K562 (cell line): ENCODE measurements around the gene TTC21A. TPM values are rescaled to one million over a fixed set of nuclear protein-coding genes. Genes with fewer than 3 reads are reported as not detected.

Experiments used
- ARID4B ChIP-seq: sonication (generic); formaldehyde crosslinking; IDR thresholded peaks from 2 replicates; pipeline ENCODE4 v1.8.0; 2022; ENCODE audit warnings: mild to moderate bottlenecking, missing genetic modification reagents
- BRCA1 ChIP-seq, 2 experiments: fragments of 450-650 bp in 1 of 2; sonication (generic) in 1 of 2; formaldehyde crosslinking in 1 of 2; IDR thresholded peaks; 2 replicates each; pipeline versions ENCODE4 v1.5.0 to v1.6.1; 2017 to 2020; ENCODE audit warnings: mild to moderate bottlenecking in 1 of 2, missing genetic modification reagents in 1 of 2
- CCNT2 ChIP-seq: IDR thresholded peaks from 2 replicates; pipeline ENCODE4 v1.6.1; 2011; ENCODE audit warnings: borderline replicate concordance, low read depth, mild to moderate bottlenecking, moderate library complexity, mixed read lengths, low read length; ENCODE audit not compliant: insufficient read length; ENCODE audit errors: extremely low read depth
- CREB3 ChIP-seq: fragments of 450-650 bp; conservative IDR thresholded peaks from 2 replicates; pipeline ENCODE4 v1.6.1; 2016; ENCODE audit warnings: missing genetic modification characterization, low read depth, mild to moderate bottlenecking, missing compliant biosample characterization, moderate library complexity
- EGR1 ChIP-seq: fragments of 450-650 bp; conservative IDR thresholded peaks from 2 replicates; pipeline ENCODE4 v1.6.1; 2017; ENCODE audit warnings: mild to moderate bottlenecking
- FOXK1 ChIP-seq: sonication (generic); formaldehyde crosslinking; IDR thresholded peaks from 2 replicates; pipeline ENCODE4 v1.8.0; 2022; ENCODE audit warnings: missing genetic modification reagents, mild to moderate bottlenecking, borderline replicate concordance
- HMG20A ChIP-seq: fragments of 450-650 bp; formaldehyde crosslinking; conservative IDR thresholded peaks from 2 replicates; pipeline ENCODE4 v1.4.0; 2020; ENCODE audit warnings: mild to moderate bottlenecking, mixed read lengths
- NFXL1 ChIP-seq: fragments of 450-650 bp; formaldehyde crosslinking; IDR thresholded peaks from 2 replicates; pipeline ENCODE4 v1.4.0; 2021; ENCODE audit warnings: mild to moderate bottlenecking
- SAFB2 ChIP-seq: fragments of 200-400 bp; formaldehyde crosslinking; IDR thresholded peaks from 2 replicates; pipeline ENCODE4 v1.6.1; 2018; ENCODE audit warnings: borderline replicate concordance, low read length, low read depth, moderate library complexity; ENCODE audit not compliant: severe bottlenecking
- TEAD4 ChIP-seq, 2 experiments: sonication (generic) in 1 of 2; formaldehyde crosslinking in 1 of 2; IDR thresholded peaks; 2 replicates each; pipeline versions ENCODE4 v1.6.1 to v1.8.0; 2012 to 2022; ENCODE audit warnings: borderline replicate concordance in 1 of 2, inconsistent platforms in 1 of 2, low read length in 1 of 2, mild to moderate bottlenecking in 1 of 2, missing genetic modification reagents in 1 of 2
- TRIM25 ChIP-seq: fragments of 450-650 bp; IDR thresholded peaks from 2 replicates; pipeline ENCODE4 v1.7.0; 2016; ENCODE audit warnings: borderline replicate concordance
- ZBTB11 ChIP-seq, 3 experiments: fragments of 200-800 bp in 1 of 3; fragments of 250-450 bp in 1 of 3; fragments of 450-650 bp in 1 of 3; sonication (Bioruptor Pico) in 1 of 3; sonication (Bioruptor generic) in 1 of 3; formaldehyde crosslinking in 1 of 3; IDR thresholded peaks; 2 replicates each; pipeline versions ENCODE4 v1.6.1 to v1.8.0; 2016 to 2022; ENCODE audit warnings: mild to moderate bottlenecking in 2 of 3, missing genetic modification characterization in 2 of 3, missing compliant biosample characterization in 1 of 3, moderate library complexity in 1 of 3
- ZFP30 ChIP-seq: fragments of 250-450 bp; sonication (Bioruptor Pico); IDR thresholded peaks from 2 replicates; pipeline ENCODE4 v1.8.0; 2022; ENCODE audit warnings: moderate library complexity, mild to moderate bottlenecking, inconsistent platforms, borderline replicate concordance
- polyA plus RNA-seq, 8 experiments: library from polyadenylated mRNA; depleted of rRNA in 4 of 8; stranded (reverse) in 5 of 8; unstranded in 3 of 8; fragments of >200 nt; fragmentation: Nextera tagmentation in 2 of 8; fragmentation: Illumina TruSeq in 1 of 8; extraction: Ambion mirVana in 2 of 8; extraction: Trizol in 1 of 8; gene quantifications; 2 replicates each; pipeline versions ENCODE4 v1.2.1 to v1.2.3, GENCODE V29; 2011 to 2014; ENCODE audit warnings: inconsistent platforms in 1 of 8, missing spikeins in 1 of 8
- total RNA-seq, 7 experiments: library from RNA; depleted of rRNA in 6 of 7; stranded (reverse); fragments of >200 nt in 6 of 7; fragmentation: Illumina TruSeq in 2 of 7; extraction: Trizol in 2 of 7; gene quantifications; 2 replicates each; pipeline versions ENCODE4 v1.2.1 to v1.2.3, GENCODE V29; 2011 to 2021; ENCODE audit warnings: low replicate concordance in 1 of 7

The TTC21A gene
- total and polyA plus RNA-seq, 9 of the 15 experiments (the other 6 are each of a cell fraction or from before 2014, with no cell fraction given): 0.22 to 1.4 (median 0.70) TPM

DNA sequence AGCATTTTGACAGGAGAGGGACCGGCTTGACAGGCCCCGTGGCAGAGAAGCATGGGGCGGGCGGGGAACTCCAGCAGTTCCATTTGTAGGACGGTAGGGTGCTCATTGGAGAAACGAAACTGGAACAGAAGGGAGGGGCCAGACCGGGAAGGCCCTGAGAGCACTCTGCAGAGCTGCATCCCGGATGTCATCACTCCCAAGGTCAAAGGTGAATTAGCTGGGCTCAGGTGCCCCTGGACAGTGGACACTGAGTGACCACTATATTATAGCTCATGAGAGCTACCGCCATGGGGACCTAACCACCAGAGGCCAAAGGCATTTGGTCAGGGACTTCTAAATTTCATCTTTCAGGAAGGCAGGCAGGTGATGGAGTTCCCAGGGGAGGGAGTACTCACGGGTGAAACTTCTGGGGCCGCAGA lies 38.6 kb downstream of the TTC21A start (continued):
- TF ChIP-seq TRIM25: no peak
- TF ChIP-seq EGR1: no peak
- TF ChIP-seq ARID4B (CRISPR knock-in tag): 0 out of 2 replicates have a peak, but pooled peaks have one; percentile 22
- no peak for TF ChIP-seq SAFB2
- no peak for TF ChIP-seq FOXK1 (CRISPR knock-in tag)
- TF ChIP-seq CREB3: no peak
- no peak for TF ChIP-seq ZBTB11 (CRISPR knock-in tag; IDR thresholded peaks at IDR 0.05)
- TF ChIP-seq ZFP30: no peak
- no peak for TF ChIP-seq BRCA1 (IDR thresholded peaks at IDR 0.05)
- TF ChIP-seq BRCA1 (CRISPR knock-in tag; IDR thresholded peaks at IDR 0.05): no peak
- TF ChIP-seq TEAD4 (IDR thresholded peaks at IDR 0.05; ENCODE audit: low read length): no peak
- no peak for TF ChIP-seq TEAD4 (CRISPR knock-in tag; IDR thresholded peaks at IDR 0.05; ENCODE audit: borderline replicate concordance)
- no peak for TF ChIP-seq NFXL1 (CRISPR knock-in tag)
- no peak for TF ChIP-seq HMG20A (CRISPR knock-in tag)
- no peak for TF ChIP-seq CCNT2
